ENCODE data around the gene PRR23A. TPM values are rescaled to one million over a fixed set of nuclear protein-coding genes. Genes with fewer than 3 reads are reported as not detected.

Gene PRR23A
- total RNA-seq, result not detected in 2 replicates

GRCh38 chr3:139006051-139006716 is at the start of gene PRR23A:
Gene PRR23A, minus strand, starts transcription at chr3:139006268. Its CDS starts 0 bp downstream, at chr3:139006268.

GRCh38 chr3:139044366-139045210 is 38.5 kb upstream of the PRR23A start, which contains the start of gene PRR23C:
Gene PRR23C, minus strand, starts transcription at chr3:139044892. Its CDS starts 272 bp downstream, at chr3:139044620.

GRCh38 chr3:139020868-139021234 is 14.8 kb upstream of the PRR23A start, which contains the start of gene PRR23B:
Gene PRR23B, minus strand, starts transcription at chr3:139020926. Its CDS starts 265 bp downstream, at chr3:139020661.

Other genes with a start within 250 kb of the PRR23A start
- gene PIK3CB, start 171.3 kb downstream of the PRR23A start, total RNA-seq, result 14.4 and 15.5 TPM in 2 replicates
- gene FOXL2, start 59.1 kb downstream of the PRR23A start, total RNA-seq, result 11.2 and 12.8 TPM in 2 replicates
- 10.4 and 14.6 TPM in 2 replicates for gene FOXL2NB, start 59.1 kb downstream of the PRR23A start, total RNA-seq
- gene PRR23B, start 14.7 kb upstream of the PRR23A start, total RNA-seq, result not detected in 2 replicates
- gene PRR23C, start 38.6 kb upstream of the PRR23A start, total RNA-seq, result not detected in 2 replicates